ENCODE results near the gene TTC27. TPM values are rescaled to one million over a fixed set of nuclear protein-coding genes. Genes with fewer than 3 reads are reported as not detected.

TTC27 gene
- polyA plus RNA-seq, 1 donor (not counting 4 experiments of a cell fraction or from before 2014, with no cell fraction given), result 28.7 TPM

DNA sequence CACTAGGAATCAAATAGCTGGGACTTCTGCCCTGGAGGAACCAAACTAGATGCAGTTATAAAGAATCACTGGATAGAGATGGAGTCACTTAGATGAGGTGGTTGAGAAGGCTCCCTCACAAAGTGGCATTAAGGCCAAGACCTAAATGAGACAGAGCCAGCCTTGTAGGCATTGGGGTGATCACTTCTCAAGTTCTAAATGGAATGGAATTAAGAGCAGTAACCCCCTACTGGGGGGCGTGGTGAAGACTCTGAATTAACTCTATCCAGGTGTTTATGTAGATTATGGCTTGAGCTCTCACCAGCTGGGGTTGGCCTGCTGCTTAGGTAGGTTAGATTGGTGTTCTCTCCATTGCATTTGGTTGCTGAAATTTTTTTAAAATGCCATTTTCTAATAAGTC is 71.3 kb downstream of the TTC27 start:
- Histone ChIP-seq H3K79me2 (ENCODE audit: control insufficient read depth, insufficient read depth, low read length) (no peaks in the 10 kb centered on the region), H2AFZ (ENCODE audit: control insufficient read depth, low read length) (no peak overlapping the region), H3K9me3 (ENCODE audit: control insufficient read depth, low read depth, low read length) (no peaks in the 10 kb centered on the region), H3K9me1 (ENCODE audit: control insufficient read depth, extremely low read depth, insufficient read depth, low read length) (no peaks in the 10 kb centered on the region), H3K36me3 (ENCODE audit: control insufficient read depth in 2 of 2, extremely low read depth in 1 of 2, insufficient read depth in 2 of 2, low read length in 2 of 2) (peaks cover 0 to 4% of the 10 kb centered on the region in 2 experiments), H3K27me3 (ENCODE audit: control insufficient read depth, extremely low read depth, insufficient read depth, low read length) (no peaks in the 10 kb centered on the region), H3K4me1 (ENCODE audit: control insufficient read depth, extremely low read depth, insufficient read depth, low read length) (peaks cover 2% of the 10 kb centered on the region), H3K4me3 (ENCODE audit: control insufficient read depth in 2 of 3, extremely low read depth in 1 of 3, insufficient read depth in 2 of 3, low read depth in 1 of 3, low read length in 3 of 3) (no peak overlapping the region), H4K20me1 (ENCODE audit: control insufficient read depth, extremely low read depth, insufficient read depth, low read length) (no peaks in the 10 kb centered on the region), H3K9ac (ENCODE audit: control insufficient read depth, extremely low read depth, insufficient read depth, low read length) (no peak overlapping the region), H3K27ac (ENCODE audit: control insufficient read depth, insufficient read depth, low read length) (no peak overlapping the region), H3K4me2 (ENCODE audit: control insufficient read depth, extremely low read depth, insufficient read depth, low read depth, low read length) (no peak overlapping the region)
- no peak for FAIRE-seq
- no peak for DNase-seq (ENCODE audit: low read depth, low spot score)
- dilution Hi-C loops (cut with MboI; ENCODE audit: extremely low pct_ligation_motif_present, low sequenced_read_pairs), result no loop called here
- no peak for TF ChIP-seq EZH2 (IDR thresholded peaks at IDR 0.05; ENCODE audit: low read length)

DNA sequence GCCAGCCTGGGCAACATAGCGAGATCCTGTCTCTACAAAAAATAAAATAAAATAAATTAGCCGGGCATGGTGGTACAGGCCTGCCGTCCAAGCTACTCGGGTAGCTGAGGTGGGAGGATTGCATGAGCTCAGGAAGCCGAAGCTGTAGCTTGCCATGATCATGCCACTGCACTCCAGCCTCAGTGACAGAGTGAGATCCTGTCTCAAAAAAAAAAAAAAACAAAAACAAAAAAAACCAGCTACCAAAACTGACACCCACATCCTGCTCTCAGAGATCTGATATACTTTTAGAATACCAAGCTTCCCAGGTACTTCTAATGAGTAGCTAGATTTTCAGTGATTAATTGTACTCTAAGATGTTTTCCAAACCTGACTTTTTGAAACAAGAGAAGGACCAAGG is 74.0 kb downstream of the TTC27 start:
- dilution Hi-C loops (cut with MboI; ENCODE audit: extremely low pct_ligation_motif_present, low sequenced_read_pairs), result no loop called here

More for the DNA sequence above, 74.0 kb downstream of the TTC27 start:
- H2AFZ ChIP-seq (ENCODE audit: control insufficient read depth, low read length), result no peak overlapping the region
- peaks cover under 1% of the 10 kb centered on the region for H3K4me1 ChIP-seq (ENCODE audit: control insufficient read depth, extremely low read depth, insufficient read depth, low read length)
- FAIRE-seq (no peak), DNase-seq (ENCODE audit: low read depth, low spot score) (no peak)
- no peak overlapping the region for H3K4me2 ChIP-seq (ENCODE audit: control insufficient read depth, extremely low read depth, insufficient read depth, low read depth, low read length)
- no peaks in the 10 kb centered on the region for H3K79me2 ChIP-seq (ENCODE audit: control insufficient read depth, insufficient read depth, low read length)
- no peak overlapping the region for H3K27ac ChIP-seq (ENCODE audit: control insufficient read depth, insufficient read depth, low read length)
- no peak overlapping the region for H3K9ac ChIP-seq (ENCODE audit: control insufficient read depth, extremely low read depth, insufficient read depth, low read length)
- no peaks in the 10 kb centered on the region for H3K9me1 ChIP-seq (ENCODE audit: control insufficient read depth, extremely low read depth, insufficient read depth, low read length)
- peaks cover 0 to 6% of the 10 kb centered on the region in 2 experiments for H3K36me3 ChIP-seq (ENCODE audit: control insufficient read depth in 2 of 2, extremely low read depth in 1 of 2, insufficient read depth in 2 of 2, low read length in 2 of 2)
- H3K9me3 ChIP-seq (ENCODE audit: control insufficient read depth, low read depth, low read length), result no peaks in the 10 kb centered on the region
- H3K27me3 ChIP-seq (ENCODE audit: control insufficient read depth, extremely low read depth, insufficient read depth, low read length), result no peaks in the 10 kb centered on the region
- TF ChIP-seq, protein P1, sequence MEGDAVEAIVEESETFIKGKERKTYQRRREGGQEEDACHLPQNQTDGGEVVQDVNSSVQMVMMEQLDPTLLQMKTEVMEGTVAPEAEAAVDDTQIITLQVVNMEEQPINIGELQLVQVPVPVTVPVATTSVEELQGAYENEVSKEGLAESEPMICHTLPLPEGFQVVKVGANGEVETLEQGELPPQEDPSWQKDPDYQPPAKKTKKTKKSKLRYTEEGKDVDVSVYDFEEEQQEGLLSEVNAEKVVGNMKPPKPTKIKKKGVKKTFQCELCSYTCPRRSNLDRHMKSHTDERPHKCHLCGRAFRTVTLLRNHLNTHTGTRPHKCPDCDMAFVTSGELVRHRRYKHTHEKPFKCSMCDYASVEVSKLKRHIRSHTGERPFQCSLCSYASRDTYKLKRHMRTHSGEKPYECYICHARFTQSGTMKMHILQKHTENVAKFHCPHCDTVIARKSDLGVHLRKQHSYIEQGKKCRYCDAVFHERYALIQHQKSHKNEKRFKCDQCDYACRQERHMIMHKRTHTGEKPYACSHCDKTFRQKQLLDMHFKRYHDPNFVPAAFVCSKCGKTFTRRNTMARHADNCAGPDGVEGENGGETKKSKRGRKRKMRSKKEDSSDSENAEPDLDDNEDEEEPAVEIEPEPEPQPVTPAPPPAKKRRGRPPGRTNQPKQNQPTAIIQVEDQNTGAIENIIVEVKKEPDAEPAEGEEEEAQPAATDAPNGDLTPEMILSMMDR (optimal IDR thresholded peaks at IDR 0.05 in 1 of 3, IDR thresholded peaks at IDR 0.05 in 1 of 3, conservative IDR thresholded peaks at IDR 0.05 in 1 of 3; ENCODE audit: extremely low read depth in 1 of 3, insufficient read depth in 2 of 3, low read length in 3 of 3), result no peak
- TF ChIP-seq EZH2 (IDR thresholded peaks at IDR 0.05; ENCODE audit: low read length), result no peak
- H4K20me1 ChIP-seq (ENCODE audit: control insufficient read depth, extremely low read depth, insufficient read depth, low read length), result no peaks in the 10 kb centered on the region
- no peak overlapping the region for H3K4me3 ChIP-seq (ENCODE audit: control insufficient read depth in 2 of 3, extremely low read depth in 1 of 3, insufficient read depth in 2 of 3, low read depth in 1 of 3, low read length in 3 of 3)

Data from keratinocyte (primary cell).